ENCODE measurements around the gene TEX52. TPM values are rescaled to one million over a fixed set of nuclear protein-coding genes. Genes with fewer than 3 reads are reported as not detected.

TEX52 gene
- total and polyA plus RNA-seq, 5 donors from 2014 or later: not detected

Other genes starting within 250 kb of the TEX52 start
- 46.6 TPM for gene FKBP4, start 62.1 kb downstream of the TEX52 start, total RNA-seq
- gene FKBP4, start 62.1 kb downstream of the TEX52 start, polyA plus RNA-seq: 10 to 100 TPM; 22.0 to 29.7 (median 27.4) TPM
- gene ITFG2, start 44.4 kb downstream of the TEX52 start, total RNA-seq: 80.0 TPM
- gene ITFG2, start 44.4 kb downstream of the TEX52 start, polyA plus RNA-seq: 10 to 100 TPM; 38.8 to 53.4 (median 45.5) TPM
- gene NRIP2, start 22.0 kb downstream of the TEX52 start, total RNA-seq: not detected
- gene NRIP2, start 22.0 kb downstream of the TEX52 start, polyA plus RNA-seq: 1 to 10 TPM in 2 of 4 donors, under 1 TPM in 2; 0.77 to 1.2 (median 1.0) TPM
- 3.8 TPM for gene FOXM1, start 20.1 kb upstream of the TEX52 start, total RNA-seq
- 1 to 10 TPM in 1 of 4 donors, under 1 TPM in 3; 0.44 to 1.7 (median 0.84) TPM for gene FOXM1, start 20.1 kb upstream of the TEX52 start, polyA plus RNA-seq
- 29.9 TPM for gene RHNO1, start 20.2 kb upstream of the TEX52 start, total RNA-seq
- 10 to 100 TPM; 70.7 to 76.0 (median 73.6) TPM for gene RHNO1, start 20.2 kb upstream of the TEX52 start, polyA plus RNA-seq
- 6.7 TPM for gene TULP3, start 33.9 kb upstream of the TEX52 start, total RNA-seq
- 1 to 10 TPM; 2.4 to 7.7 (median 5.5) TPM for gene TULP3, start 33.9 kb upstream of the TEX52 start, polyA plus RNA-seq
- gene TEAD4, start 102.4 kb upstream of the TEX52 start, total RNA-seq: not detected
- gene TEAD4, start 102.4 kb upstream of the TEX52 start, polyA plus RNA-seq: not detected
- gene TSPAN9, start 220.3 kb upstream of the TEX52 start, total RNA-seq: 1.2 TPM
- under 1 TPM in 3 of 4 donors, not detected in 1; 0.09 to 0.38 (median 0.22) TPM for gene TSPAN9, start 220.3 kb upstream of the TEX52 start, polyA plus RNA-seq

Measured in CD4-positive, CD25-positive, alpha-beta regulatory T cell (primary cell).